Astrocyte (in vitro differentiated cells and primary cell): Measurements from ENCODE around the gene IL10RA. TPM values are rescaled to one million over a fixed set of nuclear protein-coding genes. Genes with fewer than 3 reads are reported as not detected.

ENCODE experiments used
- DNase-seq: peaks from one replicate; pipeline ENCODE4 v3.0.0-alpha.2; 2010; ENCODE audit warnings: low read depth
- FAIRE-seq: peaks from 2 replicates; lab custom pipeline; 2011; peaks lifted over from hg19 to GRCh38; lab: Jason Lieb, UNC
- H2AFZ ChIP-seq: 2 replicates; pipeline ENCODE4 v1.6.0; 2012; ENCODE audit warnings: low read depth, low read length, inconsistent platforms
- H3K27ac ChIP-seq: 2 replicates; pipeline ENCODE4 v1.5.1; 2011; ENCODE audit warnings: low read depth, low read length, inconsistent platforms
- H3K27me3 ChIP-seq: 2 replicates; pipeline ENCODE4 v1.6.0; 2011; ENCODE audit warnings: low read length, inconsistent platforms; ENCODE audit not compliant: insufficient read depth
- H3K36me3 ChIP-seq: 2 replicates; pipeline ENCODE4 v1.5.1; 2011; ENCODE audit warnings: low read length, inconsistent platforms; ENCODE audit not compliant: insufficient read depth
- H3K4me1 ChIP-seq: 2 replicates; pipeline ENCODE4 v1.5.1; 2011; ENCODE audit warnings: low read length, inconsistent platforms; ENCODE audit not compliant: insufficient read depth
- H3K4me2 ChIP-seq: 2 replicates; pipeline ENCODE4 v1.6.0; 2012; ENCODE audit warnings: low read length, inconsistent platforms
- H3K4me3 ChIP-seq: 2 replicates; pipeline ENCODE4 v1.5.1; 2011; ENCODE audit warnings: low read depth, mild to moderate bottlenecking, low read length, inconsistent platforms; ENCODE audit not compliant: insufficient read depth
- H3K79me2 ChIP-seq: 2 replicates; pipeline ENCODE4 v1.6.0; 2012; ENCODE audit warnings: mild to moderate bottlenecking, low read length, inconsistent platforms; ENCODE audit not compliant: insufficient read depth
- H3K9ac ChIP-seq: 2 replicates; pipeline ENCODE4 v1.6.0; 2012; ENCODE audit warnings: mild to moderate bottlenecking, low read length, inconsistent platforms
- H3K9me3 ChIP-seq: 2 replicates; pipeline ENCODE4 v1.5.1; 2012; ENCODE audit warnings: low read depth, mild to moderate bottlenecking, low read length, inconsistent platforms; ENCODE audit not compliant: insufficient read depth
- H4K20me1 ChIP-seq: 2 replicates; pipeline ENCODE4 v1.6.0; 2012; ENCODE audit warnings: low read length, inconsistent platforms; ENCODE audit not compliant: insufficient read depth
- H3K27ac Mint-ChIP-seq: one replicate; pipeline ENCODE4 v1.8.0; 2021; ENCODE audit warnings: mild to moderate bottlenecking, mixed read lengths; ENCODE audit not compliant: unreplicated experiment
- H3K27me3 Mint-ChIP-seq: one replicate; pipeline ENCODE4 v1.8.0; 2021; ENCODE audit warnings: low read depth, mixed read lengths; ENCODE audit not compliant: unreplicated experiment
- H3K36me3 Mint-ChIP-seq: one replicate; pipeline ENCODE4 v1.8.0; 2021; ENCODE audit warnings: low read depth, mixed read lengths; ENCODE audit not compliant: unreplicated experiment
- H3K4me1 Mint-ChIP-seq: one replicate; pipeline ENCODE4 v1.8.0; 2021; ENCODE audit warnings: low read depth, mixed read lengths; ENCODE audit not compliant: unreplicated experiment
- H3K4me3 Mint-ChIP-seq: one replicate; pipeline ENCODE4 v1.8.0; 2021; ENCODE audit warnings: mild to moderate bottlenecking, moderate library complexity, mixed read lengths; ENCODE audit not compliant: unreplicated experiment
- H3K9me3 Mint-ChIP-seq: one replicate; pipeline ENCODE4 v1.8.0; 2021; ENCODE audit warnings: mild to moderate bottlenecking, mixed read lengths; ENCODE audit not compliant: unreplicated experiment
- CTCF ChIP-seq: IDR thresholded peaks from 2 replicates; pipeline ENCODE4 v1.5.1; 2011; ENCODE audit warnings: low read depth, mild to moderate bottlenecking, inconsistent platforms, low read length, moderate library complexity; ENCODE audit not compliant: insufficient read depth
- EZH2 ChIP-seq: IDR thresholded peaks from 2 replicates; pipeline ENCODE4 v1.6.1; 2012; ENCODE audit warnings: mild to moderate bottlenecking, low read length, inconsistent platforms; ENCODE audit not compliant: insufficient read depth
- total RNA-seq: library from RNA; stranded (reverse); gene quantifications from 2 replicates; pipeline ENCODE4 v1.2.1, GENCODE V29; 2021

IL10RA gene
- total RNA-seq, 1 donor from 2014 or later, result 0.73 TPM

GRCh38 chr11:117944554-117944953 is 41.6 kb upstream of the IL10RA start:
- TF ChIP-seq EZH2, result no peak
- no peak for TF ChIP-seq CTCF
- Mint-ChIP-seq H3K4me3 (no peak overlapping the region), H3K4me1 (peaks cover 4% of the 10 kb centered on the region), H3K36me3 (no peaks in the 10 kb centered on the region), H3K27ac (no peak overlapping the region), H3K27me3 (peaks cover 12% of the 10 kb centered on the region), H3K9me3 (no peaks in the 10 kb centered on the region)
- FAIRE-seq, result no peak
- H3K4me2 ChIP-seq, result no peak overlapping the region
- no peaks in the 10 kb centered on the region for H3K4me1 ChIP-seq
- H3K79me2 ChIP-seq, result no peaks in the 10 kb centered on the region
- H3K27me3 ChIP-seq, result no peaks in the 10 kb centered on the region
- no peak overlapping the region for H2AFZ ChIP-seq
- no peak overlapping the region for H3K4me3 ChIP-seq
- H3K36me3 ChIP-seq, result no peaks in the 10 kb centered on the region
- no peak for DNase-seq
- no peak overlapping the region for H3K9ac ChIP-seq
- no peak overlapping the region for H3K27ac ChIP-seq
- H3K9me3 ChIP-seq, result no peaks in the 10 kb centered on the region
- no peaks in the 10 kb centered on the region for H4K20me1 ChIP-seq

- no peak for DNase-seq
- H3K79me2 ChIP-seq, result no peaks in the 10 kb centered on the region
- H3K4me1 Mint-ChIP-seq, result peaks cover 4% of the 10 kb centered on the region
- no peaks in the 10 kb centered on the region for H3K9me3 ChIP-seq
- H3K27ac Mint-ChIP-seq, result no peak overlapping the region
- H3K36me3 ChIP-seq, result no peaks in the 10 kb centered on the region
- no peak overlapping the region for H3K4me3 ChIP-seq
- H3K4me1 ChIP-seq, result no peaks in the 10 kb centered on the region
- H3K4me3 Mint-ChIP-seq, result no peak overlapping the region
- peaks cover 14% of the 10 kb centered on the region for H3K27me3 Mint-ChIP-seq
- H3K4me2 ChIP-seq, result no peak overlapping the region
- no peak for FAIRE-seq
- peaks cover 2% of the 10 kb centered on the region for H3K27me3 ChIP-seq
- H3K27ac ChIP-seq, result no peak overlapping the region
- TF ChIP-seq CTCF, result no peak
- no peak for TF ChIP-seq EZH2
- no peaks in the 10 kb centered on the region for H4K20me1 ChIP-seq
- H2AFZ ChIP-seq, result no peak overlapping the region
- no peaks in the 10 kb centered on the region for H3K36me3 Mint-ChIP-seq
- no peaks in the 10 kb centered on the region for H3K9me3 Mint-ChIP-seq
- H3K9ac ChIP-seq, result no peak overlapping the region
Measured at GRCh38 chr11:117945047-117945810, 41.0 kb upstream of the IL10RA start.

- H3K4me1 Mint-ChIP-seq, result peaks cover 7% of the 10 kb centered on the region
- TF ChIP-seq CTCF (no peak), EZH2 (no peak)
- no peaks in the 10 kb centered on the region for H3K36me3 Mint-ChIP-seq
- FAIRE-seq (no peak), DNase-seq (no peak)
- no peak overlapping the region for H2AFZ ChIP-seq
- peak overlapping the region; percentile 47 for H3K27ac Mint-ChIP-seq
- no peak overlapping the region for H3K9ac ChIP-seq
- no peaks in the 10 kb centered on the region for H3K9me3 ChIP-seq
- no peaks in the 10 kb centered on the region for H3K36me3 ChIP-seq
- H3K4me2 ChIP-seq, result no peak overlapping the region
- H3K4me1 ChIP-seq, result no peaks in the 10 kb centered on the region
- H3K9me3 Mint-ChIP-seq, result no peaks in the 10 kb centered on the region
- no peaks in the 10 kb centered on the region for H3K79me2 ChIP-seq
- H3K27ac ChIP-seq, result no peak overlapping the region
- H4K20me1 ChIP-seq, result no peaks in the 10 kb centered on the region
- peaks cover 23% of the 10 kb centered on the region for H3K27me3 Mint-ChIP-seq
- peaks cover 12% of the 10 kb centered on the region for H3K27me3 ChIP-seq
- H3K4me3 ChIP-seq, result no peak overlapping the region
- H3K4me3 Mint-ChIP-seq, result no peak overlapping the region
Measured at GRCh38 chr11:117946156-117946841, 39.9 kb upstream of the IL10RA start.
